Nephron progenitor cell (in vitro differentiated cells): Measurements from ENCODE around the gene COX4I2.
A peak's percentile ranks its signal among the peaks of the same experiment; 100 is the strongest.
"Not testable (repeated sequence)": the region's sequence is repeated elsewhere in the genome, so short reads cannot be mapped to it uniquely, and the experiment has no call there.

Experiments used
- DNase-seq: peaks from one replicate; pipeline ENCODE4 v3.0.0; 2021
- H3K27ac Mint-ChIP-seq: 2 replicates; pipeline ENCODE4 v1.8.0; 2021; ENCODE audit warnings: mild to moderate bottlenecking, moderate library complexity, mixed read lengths
- H3K27me3 Mint-ChIP-seq: 2 replicates; pipeline ENCODE4 v1.8.0; 2021; ENCODE audit warnings: mild to moderate bottlenecking, low read depth, mixed read lengths; ENCODE audit not compliant: poor library complexity
- H3K36me3 Mint-ChIP-seq: 2 replicates; pipeline ENCODE4 v1.8.0; 2021; ENCODE audit warnings: low read depth, mixed read lengths
- H3K4me1 Mint-ChIP-seq: 2 replicates; pipeline ENCODE4 v1.8.0; 2021; ENCODE audit warnings: mixed read lengths
- H3K4me3 Mint-ChIP-seq: 2 replicates; pipeline ENCODE4 v1.8.0; 2021; ENCODE audit warnings: mild to moderate bottlenecking, moderate library complexity, mixed read lengths
- H3K9me3 Mint-ChIP-seq: 2 replicates; pipeline ENCODE4 v1.8.0; 2021; ENCODE audit warnings: mild to moderate bottlenecking, moderate library complexity, mixed read lengths
- CTCF ChIP-seq: fragments of 200-600 bp; sonication (generic); IDR thresholded peaks from 2 replicates; pipeline ENCODE4 v1.5.0; 2021; ENCODE audit warnings: antibody characterized with exemption

The COX4I2 gene

GRCh38 chr20:31644701-31645100 is 7.0 kb downstream of the COX4I2 start:
- no peaks in the 10 kb centered on the region for H3K9me3 Mint-ChIP-seq
- no peak for DNase-seq
- H3K27me3 Mint-ChIP-seq, result peaks cover 7% of the 10 kb centered on the region
- no peak for TF ChIP-seq CTCF
- H3K4me1 Mint-ChIP-seq, result peaks cover 18% of the 10 kb centered on the region
- no peak overlapping the region for H3K27ac Mint-ChIP-seq
- H3K4me3 Mint-ChIP-seq, result no peak overlapping the region
- H3K36me3 Mint-ChIP-seq, result no peaks in the 10 kb centered on the region

- DNase-seq, H3K9me3 Mint-ChIP-seq, H3K4me3 Mint-ChIP-seq, H3K36me3 Mint-ChIP-seq, H3K27ac Mint-ChIP-seq: not testable (repeated sequence)
- Mint-ChIP-seq H3K4me1 (peaks cover 18% of the 10 kb centered on the region), H3K27me3 (peaks cover 18% of the 10 kb centered on the region)
These were observed 10.4 kb downstream of the COX4I2 start for GRCh38 chr20:31648104-31648503.

- Mint-ChIP-seq H3K36me3 (no peaks in the 10 kb centered on the region), H3K4me3 (no peak overlapping the region), H3K27ac (no peak overlapping the region), H3K4me1 (no peaks in the 10 kb centered on the region), H3K27me3 (peaks cover 29% of the 10 kb centered on the region), H3K9me3 (no peaks in the 10 kb centered on the region)
- no peak for DNase-seq
- no peak for TF ChIP-seq CTCF
These were observed 15.2 kb downstream of the COX4I2 start for GRCh38 chr20:31652917-31653396.

GRCh38 chr20:31653561-31653960 is 15.8 kb downstream of the COX4I2 start:
- H3K27me3 Mint-ChIP-seq, result peaks cover 29% of the 10 kb centered on the region
- H3K4me3 Mint-ChIP-seq, result no peak overlapping the region

GRCh38 chr20:31654534-31654933 is 16.8 kb downstream of the COX4I2 start:
- H3K27ac Mint-ChIP-seq, result no peak overlapping the region
- peaks cover 26% of the 10 kb centered on the region for H3K27me3 Mint-ChIP-seq
- TF ChIP-seq CTCF, result no peak
- no peak for DNase-seq
- H3K9me3 Mint-ChIP-seq, result no peaks in the 10 kb centered on the region
- H3K36me3 Mint-ChIP-seq, result no peaks in the 10 kb centered on the region
- no peaks in the 10 kb centered on the region for H3K4me1 Mint-ChIP-seq
- H3K4me3 Mint-ChIP-seq, result no peak overlapping the region

More at GRCh38 chr20:31653561-31653960, 15.8 kb downstream of the COX4I2 start:
- no peak for TF ChIP-seq CTCF
- H3K27ac Mint-ChIP-seq, result no peak overlapping the region
- H3K9me3 Mint-ChIP-seq, result no peaks in the 10 kb centered on the region
- H3K36me3 Mint-ChIP-seq, result no peaks in the 10 kb centered on the region
- no peak for DNase-seq
- no peaks in the 10 kb centered on the region for H3K4me1 Mint-ChIP-seq

- Mint-ChIP-seq H3K4me3 (peak overlapping the region; percentile 70), H3K27me3 (peaks cover 3% of the 10 kb centered on the region), H3K27ac (peak overlapping the region; percentile 14)
These were observed 24.1 kb downstream of the COX4I2 start for GRCh38 chr20:31661625-31662371.

More at GRCh38 chr20:31661625-31662371, 24.1 kb downstream of the COX4I2 start:
- Mint-ChIP-seq H3K36me3 (no peaks in the 10 kb centered on the region), H3K9me3 (no peaks in the 10 kb centered on the region), H3K4me1 (peaks cover 50% of the 10 kb centered on the region)
- peak; percentile 78 for TF ChIP-seq CTCF
- DNase-seq, result peak; percentile 83
